OCI-LY7 (cell line): Measurements from ENCODE around the gene RFX6.

Experiments
- EZH2phosphoT487 ChIP-seq: fragments of 200-600 bp; sonication (generic); IDR thresholded peaks from 2 replicates; pipeline ENCODE4 v1.6.1; 2018; ENCODE audit warnings: low read depth, borderline replicate concordance, mild to moderate bottlenecking, mixed run types, antibody characterized with exemption, low read length, moderate library complexity, mixed read lengths
- TF ChIP-seq, protein P1 (sequence below): fragments of 200-600 bp; sonication (generic); conservative IDR thresholded peaks from 2 replicates; pipeline ENCODE4 v1.5.1; 2014; ENCODE audit warnings: mild to moderate bottlenecking, antibody characterized with exemption, low read length, moderate library complexity, mixed read lengths

DNA sequence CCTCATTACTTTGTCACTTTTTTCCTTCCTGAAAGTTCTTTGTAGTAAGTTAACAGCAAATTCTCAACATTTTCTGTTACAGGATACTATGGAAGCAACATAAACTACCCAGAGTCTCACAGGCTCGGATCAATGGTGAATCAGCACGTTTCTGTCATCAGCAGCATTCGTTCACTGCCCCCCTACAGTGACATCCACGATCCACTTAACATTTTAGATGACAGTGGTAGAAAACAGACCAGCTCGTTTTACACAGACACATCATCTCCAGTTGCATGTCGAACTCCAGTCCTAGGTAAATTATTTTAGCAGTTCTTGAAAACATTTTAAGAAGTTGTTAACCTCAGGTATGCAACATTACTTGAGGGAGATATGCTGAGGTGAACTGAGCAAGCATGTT is 51.6 kb downstream of the RFX6 start:
- TF ChIP-seq, protein P1, sequence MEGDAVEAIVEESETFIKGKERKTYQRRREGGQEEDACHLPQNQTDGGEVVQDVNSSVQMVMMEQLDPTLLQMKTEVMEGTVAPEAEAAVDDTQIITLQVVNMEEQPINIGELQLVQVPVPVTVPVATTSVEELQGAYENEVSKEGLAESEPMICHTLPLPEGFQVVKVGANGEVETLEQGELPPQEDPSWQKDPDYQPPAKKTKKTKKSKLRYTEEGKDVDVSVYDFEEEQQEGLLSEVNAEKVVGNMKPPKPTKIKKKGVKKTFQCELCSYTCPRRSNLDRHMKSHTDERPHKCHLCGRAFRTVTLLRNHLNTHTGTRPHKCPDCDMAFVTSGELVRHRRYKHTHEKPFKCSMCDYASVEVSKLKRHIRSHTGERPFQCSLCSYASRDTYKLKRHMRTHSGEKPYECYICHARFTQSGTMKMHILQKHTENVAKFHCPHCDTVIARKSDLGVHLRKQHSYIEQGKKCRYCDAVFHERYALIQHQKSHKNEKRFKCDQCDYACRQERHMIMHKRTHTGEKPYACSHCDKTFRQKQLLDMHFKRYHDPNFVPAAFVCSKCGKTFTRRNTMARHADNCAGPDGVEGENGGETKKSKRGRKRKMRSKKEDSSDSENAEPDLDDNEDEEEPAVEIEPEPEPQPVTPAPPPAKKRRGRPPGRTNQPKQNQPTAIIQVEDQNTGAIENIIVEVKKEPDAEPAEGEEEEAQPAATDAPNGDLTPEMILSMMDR = no peak
- TF ChIP-seq EZH2phosphoT487 = no peak
